ENCODE data around the gene CHRNB1.

CHRNB1 gene

DNA sequence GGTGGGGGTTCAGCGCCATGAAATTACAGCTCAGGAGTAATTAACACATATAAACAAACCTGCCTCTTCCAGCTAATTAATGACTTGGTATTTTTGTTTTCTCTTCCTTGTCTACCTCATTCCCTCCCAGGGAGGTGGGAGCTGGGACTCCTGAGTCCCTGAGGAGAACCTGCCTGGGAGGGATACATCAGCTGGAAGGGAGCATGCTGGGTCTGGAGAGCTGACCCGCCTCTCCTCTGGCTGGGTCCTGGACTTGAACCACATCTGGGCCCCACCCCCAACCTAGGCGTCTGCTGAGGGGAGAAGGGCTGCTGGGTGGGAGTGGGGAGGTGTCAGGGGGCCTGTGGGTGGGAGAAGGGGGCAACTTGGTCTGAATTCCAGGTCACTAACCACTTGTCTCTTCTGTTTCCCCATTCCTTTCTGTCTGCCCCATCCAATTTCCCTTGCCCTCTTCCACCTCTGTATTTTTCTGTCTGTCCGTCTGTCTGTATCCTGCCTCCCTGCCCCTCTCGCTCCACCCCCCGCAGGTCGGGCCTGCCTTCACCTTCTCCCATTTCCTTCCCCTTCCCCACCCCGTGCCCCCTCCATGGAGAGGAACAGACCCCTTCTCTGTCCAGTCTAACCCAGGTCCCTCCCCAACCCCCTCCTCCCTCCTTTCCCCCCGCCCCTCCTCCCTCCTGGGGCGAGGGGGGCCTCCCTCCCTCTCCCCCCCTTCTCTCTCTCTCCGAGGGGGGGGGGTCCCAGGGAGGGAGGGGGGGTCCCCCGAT, 37.2 kb upstream of the CHRNB1 start, which contains the start of gene NLGN2:
NLGN2 (plus strand) TSS at position 361 of the 767 bp plus-strand sequence. CDS start 411 bp downstream, outside the sequence.
- DNase-seq (ENCODE audit: low spot score) = no peak
- peak within 1 kb of the TSS; percentile 34 for H3K27ac ChIP-seq
- ChIA-PET CTCF (no interaction called here), POLR2A (ENCODE audit: low non-redundant PET) (no interaction called here)
- no peak for TF ChIP-seq CTCF (conservative IDR thresholded peaks at IDR 0.05; ENCODE audit: low read depth)

GRCh38 chr17:7408252-7408727, 36.6 kb upstream of the CHRNB1 start:
- H3K27ac ChIP-seq = no peak overlapping the region
- TF ChIP-seq CTCF (conservative IDR thresholded peaks at IDR 0.05; ENCODE audit: low read depth) = no peak
- POLR2A ChIA-PET (ENCODE audit: low non-redundant PET) = no interaction called here
- CTCF ChIA-PET = no interaction called here
- no peak for DNase-seq (ENCODE audit: low spot score)

- ChIA-PET CTCF (no interaction called here), POLR2A (ENCODE audit: low non-redundant PET) (no interaction called here)
These were observed 36.0 kb upstream of the CHRNB1 start for GRCh38 chr17:7408863-7409262.

GRCh38 chr17:7409716-7410115, 35.1 kb upstream of the CHRNB1 start:
- TF ChIP-seq CTCF (conservative IDR thresholded peaks at IDR 0.05; ENCODE audit: low read depth) = no peak

More at GRCh38 chr17:7408863-7409262, 36.0 kb upstream of the CHRNB1 start:
- no peak for TF ChIP-seq CTCF (conservative IDR thresholded peaks at IDR 0.05; ENCODE audit: low read depth)
- DNase-seq (ENCODE audit: low spot score) = no peak
- peak overlapping the region; percentile 26 for H3K27ac ChIP-seq

GRCh38 chr17:7410634-7411426, 34.0 kb upstream of the CHRNB1 start:
- H3K27ac ChIP-seq = no peak overlapping the region
- CTCF ChIA-PET = interaction anchor here (0.6 kb wide), 1 partner anchor 149 kb away, joined by 3 read pairs; no protein-coding TSS in a partner anchor
- DNase-seq (ENCODE audit: low spot score) = no peak
- POLR2A ChIA-PET (ENCODE audit: low non-redundant PET) = no interaction called here
- TF ChIP-seq CTCF (conservative IDR thresholded peaks at IDR 0.05; ENCODE audit: low read depth) = no peak

More at GRCh38 chr17:7409716-7410115, 35.1 kb upstream of the CHRNB1 start:
- CTCF ChIA-PET = no interaction called here
- POLR2A ChIA-PET (ENCODE audit: low non-redundant PET) = no interaction called here
- peak overlapping the region; percentile 26 for H3K27ac ChIP-seq
- no peak for DNase-seq (ENCODE audit: low spot score)

GRCh38 chr17:7411427-7411750, 33.5 kb upstream of the CHRNB1 start:
- POLR2A ChIA-PET (ENCODE audit: low non-redundant PET) = no interaction called here
- no peak for TF ChIP-seq CTCF (conservative IDR thresholded peaks at IDR 0.05; ENCODE audit: low read depth)
- H3K27ac ChIP-seq = no peak overlapping the region
- no peak for DNase-seq (ENCODE audit: low spot score)
- CTCF ChIA-PET = no interaction called here

Measured in RWPE1 (cell line).